Stimulated activated CD8-positive, alpha-beta memory T cell treated with anti-CD3 and anti-CD28 coated beads, Interleukin-15, amount 100 ng/mL, for 4 hours (primary cell): Measurements from ENCODE around the gene ABHD4.
"Not testable (repeated sequence)": the region's sequence is repeated elsewhere in the genome, so short reads cannot be mapped to it uniquely, and the experiment has no call there.

Experiments
- DNase-seq, 2 donors: peaks; one replicate each; pipeline ENCODE4 v3.0.0-alpha.2; 2020; ENCODE audit warnings: low read depth in 2 of 2

The ABHD4 gene

GRCh38 chr14:22561661-22562579, 36.2 kb upstream of the ABHD4 start:
- DNase-seq, result peak in 1 of 2 donors; percentile 80

- DNase-seq, result no peak
Measured at GRCh38 chr14:22563987-22564386, 34.1 kb upstream of the ABHD4 start.

GRCh38 chr14:22564463-22564862, 33.6 kb upstream of the ABHD4 start:
- no peak for DNase-seq

GRCh38 chr14:22565391-22565945, 32.6 kb upstream of the ABHD4 start:
- DNase-seq, result no peak

- not testable (repeated sequence) for DNase-seq
Measured at GRCh38 chr14:22566266-22566665, 31.8 kb upstream of the ABHD4 start.

- no peak for DNase-seq
Measured at GRCh38 chr14:22566845-22567244, 31.3 kb upstream of the ABHD4 start.

- no peak for DNase-seq
Measured at GRCh38 chr14:22567437-22567836, 30.7 kb upstream of the ABHD4 start.

- no peak for DNase-seq
Measured at GRCh38 chr14:22569106-22569736, 28.9 kb upstream of the ABHD4 start.

GRCh38 chr14:22569737-22570131, 28.4 kb upstream of the ABHD4 start:
- no peak for DNase-seq

- peak in 1 of 2 donors; percentile 79 for DNase-seq
Measured at GRCh38 chr14:22570132-22570949, 27.8 kb upstream of the ABHD4 start.

- DNase-seq, result no peak
Measured at GRCh38 chr14:22572562-22573058, 25.5 kb upstream of the ABHD4 start.

GRCh38 chr14:22573804-22574203, 24.3 kb upstream of the ABHD4 start:
- no peak for DNase-seq

GRCh38 chr14:22577334-22577908, 20.7 kb upstream of the ABHD4 start:
- DNase-seq, result no peak

GRCh38 chr14:22579236-22579635, 18.9 kb upstream of the ABHD4 start:
- no peak for DNase-seq

- DNase-seq, result no peak
Measured at GRCh38 chr14:22579881-22580280, 18.2 kb upstream of the ABHD4 start.

- DNase-seq, result no peak
Measured at GRCh38 chr14:22580625-22581024, 17.5 kb upstream of the ABHD4 start.

GRCh38 chr14:22583994-22584393, 14.1 kb upstream of the ABHD4 start:
- DNase-seq, result no peak

GRCh38 chr14:22587247-22587646, 10.9 kb upstream of the ABHD4 start:
- DNase-seq, result no peak

GRCh38 chr14:22587677-22588422, 10.2 kb upstream of the ABHD4 start:
- DNase-seq, result not testable (repeated sequence)

GRCh38 chr14:22588526-22589095, 9.5 kb upstream of the ABHD4 start:
- no peak for DNase-seq
